PC-3 (cell line): ENCODE results near the gene OR10G8. TPM values are rescaled to one million over a fixed set of nuclear protein-coding genes. Genes with fewer than 3 reads are reported as not detected.

Source experiments
- ATAC-seq: fragments of 200-7000 bp; cut with Tn5 transposase; 2 replicates; pipeline ENCODE4 v1.9.1; 2020; ENCODE audit warnings: mild to moderate bottlenecking, moderate library complexity
- BruUV-seq: library from RNA; stranded (reverse); fragments of 400-500 nt; replicated peaks from 2 replicates; lab custom pipeline; 2021; lab: Mats Ljungman, UMichigan
- CTCF ChIA-PET: fragments of 300-600 bp; sonication (Branson Sonifier 250); formaldehyde crosslinking; loops from one replicate; lab custom pipeline; 2022; ENCODE audit warnings: antibody characterized with exemption; lab: Charles Lee
- POLR2A ChIA-PET: fragments of 300-600 bp; sonication (Branson Sonifier 250); formaldehyde crosslinking; loops from one replicate; lab custom pipeline; 2022; ENCODE audit warnings: antibody characterized with exemption; ENCODE audit not compliant: unreplicated experiment; lab: Charles Lee
- DNase-seq: peaks from one replicate; pipeline ENCODE4 v3.0.0-alpha.2; 2015
- H2AFZ ChIP-seq: fragments of 300-600 bp; sonication (generic); 2 replicates; pipeline ENCODE4 v1.6.0; 2016; ENCODE audit warnings: antibody characterized with exemption, low read length
- H3F3A ChIP-seq: fragments of 300-600 bp; sonication (generic); one replicate; pipeline ENCODE4 v1.6.0; 2017; ENCODE audit warnings: antibody characterized with exemption, low read length, control low read depth, mild to moderate bottlenecking; ENCODE audit not compliant: unreplicated experiment
- H3K27ac ChIP-seq: fragments of 300-600 bp; sonication (generic); 2 replicates; pipeline ENCODE4 v1.5.1; 2016; ENCODE audit warnings: mild to moderate bottlenecking, low read length
- H3K27me3 ChIP-seq: fragments of 300-600 bp; sonication (generic); 2 replicates; pipeline ENCODE4 v1.6.1; 2016; ENCODE audit warnings: low read length, mixed read lengths
- H3K36me3 ChIP-seq: fragments of 300-600 bp; sonication (generic); 2 replicates; pipeline ENCODE4 v1.6.1; 2016; ENCODE audit warnings: low read depth, mixed run types, low read length, mixed read lengths
- H3K4me1 ChIP-seq: fragments of 300-600 bp; sonication (generic); 2 replicates; pipeline ENCODE4 v1.5.1; 2016; ENCODE audit warnings: low read length; ENCODE audit not compliant: insufficient read depth
- H3K4me2 ChIP-seq: fragments of 300-600 bp; sonication (generic); 2 replicates; pipeline ENCODE4 v1.6.0; 2016; ENCODE audit warnings: low read length
- H3K4me3 ChIP-seq: fragments of 300-600 bp; sonication (generic); 2 replicates; pipeline ENCODE4 v1.5.1; 2016; ENCODE audit warnings: mild to moderate bottlenecking, low read length, mixed read lengths
- H3K79me2 ChIP-seq: fragments of 300-600 bp; sonication (generic); 2 replicates; pipeline ENCODE4 v1.6.1; 2017; ENCODE audit warnings: low read length, mixed read lengths
- H3K9ac ChIP-seq: fragments of 300-600 bp; sonication (generic); 2 replicates; pipeline ENCODE4 v1.6.0; 2016; ENCODE audit warnings: mild to moderate bottlenecking, low read length
- H3K9me2 ChIP-seq: fragments of 300-600 bp; sonication (generic); replicated peaks from 2 replicates; pipeline ENCODE4 v1.6.1; 2016; ENCODE audit warnings: mixed run types, low read length, mixed read lengths
- H3K9me3 ChIP-seq: fragments of 300-600 bp; sonication (generic); 2 replicates; pipeline ENCODE4 v1.6.1; 2016; ENCODE audit warnings: low read length, mixed read lengths
- H4K20me1 ChIP-seq: fragments of 300-600 bp; sonication (generic); 2 replicates; pipeline ENCODE4 v1.6.1; 2016; ENCODE audit warnings: low read length, mixed read lengths
- EZH2 ChIP-seq: fragments of 300-600 bp; sonication (generic); IDR thresholded peaks from one replicate; pipeline ENCODE4 v1.6.1; 2017; ENCODE audit warnings: antibody characterized with exemption, mild to moderate bottlenecking, low read length; ENCODE audit not compliant: unreplicated experiment
- EZH2phosphoT487 ChIP-seq: fragments of 300-600 bp; sonication (generic); IDR thresholded peaks from 2 replicates; pipeline ENCODE4 v1.6.1; 2018; ENCODE audit warnings: mild to moderate bottlenecking, antibody characterized with exemption, low read length, borderline replicate concordance
- intact Hi-C: fragments of 100-400 bp; cut with micrococcal nuclease; formaldehyde crosslinking; loops from 2 replicates; pipeline ENCODE4 v1.9.0; 2023
- total RNA-seq: library from RNA; depleted of rRNA; stranded (reverse); fragments of >200 nt; gene quantifications from 2 replicates; pipeline ENCODE4 v1.2.3, GENCODE V29; 2014
- TF ChIP-seq, protein P1 (sequence below): fragments of 300-600 bp; sonication (generic); conservative IDR thresholded peaks from 2 replicates; pipeline ENCODE4 v1.5.1; 2017; ENCODE audit warnings: antibody characterized with exemption, low read depth, mild to moderate bottlenecking, low read length

Gene OR10G8
- total RNA-seq, 1 experiment from 2014 or later: not detected

DNA sequence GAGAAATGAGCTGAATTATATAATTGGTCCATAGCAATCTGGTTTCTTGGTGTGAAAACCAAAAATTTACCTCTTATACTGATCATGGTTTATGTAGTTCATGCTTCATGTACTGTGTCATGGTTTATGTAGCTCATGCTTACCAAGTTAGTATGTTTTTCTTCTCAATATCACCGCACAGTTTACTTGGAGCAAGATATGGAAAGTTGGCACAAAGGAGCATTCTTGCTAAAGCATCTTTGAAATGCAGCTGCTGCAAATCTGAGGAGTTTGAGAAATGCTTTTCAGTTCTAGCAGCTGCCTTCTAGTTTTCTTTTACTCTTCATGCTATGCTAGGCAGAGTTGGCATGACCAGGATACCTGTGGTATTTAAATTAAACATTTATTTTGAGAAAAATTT is 10.1 kb downstream of the OR10G8 start:
- ChIA-PET POLR2A (no interaction called here), CTCF (no interaction called here)
- H4K20me1 ChIP-seq: no peaks in the 10 kb centered on the region
- no peaks in the 10 kb centered on the region for H3K79me2 ChIP-seq
- BruUV-seq: no TSS peak
- TF ChIP-seq, protein P1, sequence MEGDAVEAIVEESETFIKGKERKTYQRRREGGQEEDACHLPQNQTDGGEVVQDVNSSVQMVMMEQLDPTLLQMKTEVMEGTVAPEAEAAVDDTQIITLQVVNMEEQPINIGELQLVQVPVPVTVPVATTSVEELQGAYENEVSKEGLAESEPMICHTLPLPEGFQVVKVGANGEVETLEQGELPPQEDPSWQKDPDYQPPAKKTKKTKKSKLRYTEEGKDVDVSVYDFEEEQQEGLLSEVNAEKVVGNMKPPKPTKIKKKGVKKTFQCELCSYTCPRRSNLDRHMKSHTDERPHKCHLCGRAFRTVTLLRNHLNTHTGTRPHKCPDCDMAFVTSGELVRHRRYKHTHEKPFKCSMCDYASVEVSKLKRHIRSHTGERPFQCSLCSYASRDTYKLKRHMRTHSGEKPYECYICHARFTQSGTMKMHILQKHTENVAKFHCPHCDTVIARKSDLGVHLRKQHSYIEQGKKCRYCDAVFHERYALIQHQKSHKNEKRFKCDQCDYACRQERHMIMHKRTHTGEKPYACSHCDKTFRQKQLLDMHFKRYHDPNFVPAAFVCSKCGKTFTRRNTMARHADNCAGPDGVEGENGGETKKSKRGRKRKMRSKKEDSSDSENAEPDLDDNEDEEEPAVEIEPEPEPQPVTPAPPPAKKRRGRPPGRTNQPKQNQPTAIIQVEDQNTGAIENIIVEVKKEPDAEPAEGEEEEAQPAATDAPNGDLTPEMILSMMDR: no peak
- no peak for TF ChIP-seq EZH2
- TF ChIP-seq EZH2phosphoT487: no peak
- H3K36me3 ChIP-seq: no peaks in the 10 kb centered on the region
- no peak overlapping the region for H3K4me3 ChIP-seq
- H3K9me2 ChIP-seq: no peaks in the 10 kb centered on the region
- intact Hi-C loops: no loop called here
- no peaks in the 10 kb centered on the region for H3F3A ChIP-seq
- DNase-seq (no peak), ATAC-seq (no peak)
- peaks cover 56% of the 10 kb centered on the region for H3K27me3 ChIP-seq
- H2AFZ ChIP-seq: no peak overlapping the region
- H3K4me1 ChIP-seq: no peaks in the 10 kb centered on the region
- H3K9ac ChIP-seq: no peak overlapping the region
- no peaks in the 10 kb centered on the region for H3K9me3 ChIP-seq
- H3K27ac ChIP-seq: no peak overlapping the region
- H3K4me2 ChIP-seq: no peak overlapping the region

DNA sequence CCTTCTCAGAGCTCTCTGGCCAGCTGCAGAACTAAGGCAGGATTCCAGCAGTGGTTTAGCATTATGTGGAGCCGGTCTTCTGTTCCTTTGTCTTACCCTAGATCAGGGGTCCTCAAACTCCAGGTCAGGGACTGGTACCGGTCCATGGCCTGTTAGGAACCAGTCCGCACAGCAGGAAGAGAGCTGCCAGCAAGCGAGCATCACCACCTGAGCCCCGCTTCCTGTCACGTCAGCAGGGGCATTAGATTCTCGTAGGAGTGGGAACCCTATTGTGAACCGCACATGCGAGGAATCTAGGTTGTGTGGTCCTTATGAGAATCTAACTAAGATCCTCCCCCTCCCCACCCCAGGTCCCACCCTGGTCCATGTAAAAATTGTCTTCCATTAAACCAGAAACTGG is 13.0 kb downstream of the OR10G8 start:
- ATAC-seq (no peak), DNase-seq (no peak)
- Histone ChIP-seq H3K4me2 (no peak overlapping the region), H3K9me2 (no peaks in the 10 kb centered on the region), H2AFZ (no peak overlapping the region), H3K4me1 (no peaks in the 10 kb centered on the region), H4K20me1 (no peaks in the 10 kb centered on the region), H3K9me3 (no peaks in the 10 kb centered on the region), H3K9ac (no peak overlapping the region), H3F3A (no peaks in the 10 kb centered on the region), H3K27ac (no peak overlapping the region), H3K4me3 (no peak overlapping the region), H3K36me3 (no peaks in the 10 kb centered on the region), H3K27me3 (peaks cover 73% of the 10 kb centered on the region), H3K79me2 (no peaks in the 10 kb centered on the region)
- TF ChIP-seq, protein P1: no peak
- TF ChIP-seq EZH2phosphoT487: no peak
- no peak for TF ChIP-seq EZH2
- POLR2A ChIA-PET: no interaction called here
- CTCF ChIA-PET: no interaction called here
- BruUV-seq: no TSS peak
- intact Hi-C loops: no loop called here

DNA sequence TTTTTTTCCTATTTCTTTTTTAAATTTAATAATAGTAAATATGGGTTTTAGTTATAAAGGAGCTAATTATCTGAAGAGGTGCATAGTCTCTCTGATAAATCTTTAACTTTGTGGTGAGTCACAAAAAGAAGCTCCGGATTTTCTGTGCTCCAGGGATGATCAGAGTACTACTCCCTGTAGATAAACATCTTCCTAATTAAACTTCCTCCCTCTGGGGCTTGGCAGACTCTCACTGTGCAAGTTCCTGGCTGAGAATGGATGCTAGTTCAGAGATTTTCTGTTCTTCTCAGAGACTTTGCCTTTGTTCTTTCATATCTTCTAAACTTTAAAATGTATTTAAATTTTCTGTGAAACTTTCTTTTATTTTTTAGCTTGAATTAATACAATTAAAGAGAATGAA is 14.7 kb downstream of the OR10G8 start, which contains the start of gene OR10G7:
Gene OR10G7 (minus strand): TSS at position 72 of the 400 bp plus-strand sequence. CDS start 2,324 bp downstream, outside the sequence.
- Histone ChIP-seq H3F3A (no peaks in the 10 kb centered on the region), H3K79me2 (no peaks in the 10 kb centered on the region), H3K27me3 (peaks cover 64% of the 10 kb centered on the region), H2AFZ (no peak within 1 kb of the TSS), H3K9me3 (no peaks in the 10 kb centered on the region), H3K4me3 (no peak within 1 kb of the TSS), H3K4me1 (no peaks in the 10 kb centered on the region), H3K4me2 (no peak within 1 kb of the TSS), H3K36me3 (no peaks in the 10 kb centered on the region), H3K27ac (no peak within 1 kb of the TSS), H3K9me2 (no peaks in the 10 kb centered on the region), H4K20me1 (no peaks in the 10 kb centered on the region), H3K9ac (no peak within 1 kb of the TSS)
- no peak for TF ChIP-seq EZH2phosphoT487
- no peak for TF ChIP-seq EZH2
- TF ChIP-seq, protein P1: no peak
- POLR2A ChIA-PET: no interaction called here
- intact Hi-C loops: no loop called here
- CTCF ChIA-PET: no interaction called here
- no TSS peak for BruUV-seq
- DNase-seq: no peak
- ATAC-seq: no peak
